Calu3 (cell line): ENCODE data around the gene GRHL1. TPM values are rescaled to one million over a fixed set of nuclear protein-coding genes. Genes with fewer than 3 reads are reported as not detected.

ENCODE experiments used
- BruUV-seq: library from RNA; stranded (reverse); fragments of 400-500 nt; replicated peaks from 2 replicates; lab custom pipeline; 2021; lab: Mats Ljungman, UMichigan
- CTCF ChIA-PET: fragments of 300-600 bp; sonication (Branson Sonifier 250); formaldehyde crosslinking; loops from one replicate; lab custom pipeline; 2022; ENCODE audit warnings: antibody characterized with exemption; lab: Charles Lee
- DNase-seq: peaks from one replicate; pipeline ENCODE4 v3.0.0; 2022
- H3K27ac Mint-ChIP-seq: one replicate; pipeline ENCODE4 v1.8.0; 2022; ENCODE audit warnings: mixed read lengths; ENCODE audit not compliant: unreplicated experiment
- H3K27me3 Mint-ChIP-seq: one replicate; pipeline ENCODE4 v1.8.0; 2022; ENCODE audit warnings: mixed read lengths; ENCODE audit not compliant: unreplicated experiment
- H3K36me3 Mint-ChIP-seq: one replicate; pipeline ENCODE4 v1.8.0; 2022; ENCODE audit warnings: mild to moderate bottlenecking, moderate library complexity, mixed read lengths; ENCODE audit not compliant: insufficient read depth, unreplicated experiment
- H3K4me1 Mint-ChIP-seq: one replicate; pipeline ENCODE4 v1.8.0; 2022; ENCODE audit warnings: mild to moderate bottlenecking, low read depth, mixed read lengths; ENCODE audit not compliant: unreplicated experiment
- H3K4me3 Mint-ChIP-seq: one replicate; pipeline ENCODE4 v1.8.0; 2022; ENCODE audit warnings: mild to moderate bottlenecking, low read depth, moderate library complexity, mixed read lengths; ENCODE audit not compliant: unreplicated experiment
- H3K9me3 Mint-ChIP-seq: one replicate; pipeline ENCODE4 v1.8.0; 2022; ENCODE audit warnings: low read depth, mixed read lengths; ENCODE audit not compliant: unreplicated experiment
- CTCF ChIP-seq: fragments of 200-600 bp; IDR thresholded peaks from one replicate; pipeline ENCODE4 v1.8.0; 2022; ENCODE audit warnings: antibody characterized with exemption; ENCODE audit not compliant: unreplicated experiment
- intact Hi-C: fragments of 100-400 bp; cut with micrococcal nuclease; formaldehyde crosslinking; loops from one replicate; pipeline ENCODE4 v1.10.0; 2022; ENCODE audit not compliant: unreplicated experiment
- total RNA-seq: library from RNA; stranded (reverse); gene quantifications from 2 replicates; pipeline ENCODE4 v1.2.3, GENCODE V29; 2022

Gene GRHL1
- total RNA-seq, 1 experiment from 2014 or later: 11.7 TPM

GRCh38 chr2:9966491-9967022 lies 15.1 kb downstream of the GRHL1 start:
- DNase-seq: no peak
- CTCF ChIA-PET: no interaction called here
- intact Hi-C loops: no loop called here
- H3K27ac Mint-ChIP-seq: no peak overlapping the region
- no peaks in the 10 kb centered on the region for H3K36me3 Mint-ChIP-seq
- peaks cover 8% of the 10 kb centered on the region for H3K4me1 Mint-ChIP-seq
- H3K27me3 Mint-ChIP-seq: no peaks in the 10 kb centered on the region
- BruUV-seq: no TSS peak
- H3K9me3 Mint-ChIP-seq: no peaks in the 10 kb centered on the region
- no peak overlapping the region for H3K4me3 Mint-ChIP-seq
- TF ChIP-seq CTCF: no peak

DNA sequence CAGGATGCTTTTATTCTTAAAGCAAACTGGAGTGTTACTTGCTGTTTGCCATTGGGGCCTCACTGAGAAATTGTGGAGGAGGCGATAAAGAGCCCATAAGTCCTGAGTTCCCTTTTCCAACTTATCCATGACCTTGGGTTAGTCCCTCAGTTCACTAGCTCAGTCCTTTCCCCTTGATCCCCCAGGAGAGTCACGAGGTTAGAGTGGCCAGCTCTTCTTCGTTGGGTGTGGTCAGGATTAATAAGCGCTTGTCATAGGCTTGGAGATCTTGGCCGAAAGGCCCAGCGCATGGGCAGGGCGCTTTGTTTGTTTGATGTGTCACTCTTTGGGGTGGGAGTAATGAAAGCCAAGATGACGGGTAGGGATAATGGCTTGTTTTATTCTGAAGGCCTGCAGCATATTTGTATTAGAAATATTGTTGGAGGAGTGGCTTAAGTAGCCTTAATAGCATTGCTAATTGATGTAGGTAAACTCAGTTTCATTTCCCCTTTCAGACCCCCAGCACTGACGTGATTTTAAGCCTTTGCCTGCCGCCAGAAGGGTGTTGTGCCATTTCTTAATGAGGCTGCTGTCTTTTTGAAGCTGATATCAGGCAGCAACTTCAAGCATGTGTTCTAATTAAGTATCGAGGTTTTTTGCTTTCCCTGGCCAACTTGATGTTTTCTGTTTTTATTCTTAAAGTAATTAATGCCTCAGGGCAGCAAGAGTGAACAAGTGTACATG lies 15.7 kb downstream of the GRHL1 start:
- Mint-ChIP-seq H3K9me3 (no peaks in the 10 kb centered on the region), H3K27me3 (no peaks in the 10 kb centered on the region), H3K4me3 (no peak overlapping the region), H3K36me3 (no peaks in the 10 kb centered on the region), H3K27ac (no peak overlapping the region), H3K4me1 (peaks cover 8% of the 10 kb centered on the region)
- BruUV-seq: no TSS peak
- no peak for DNase-seq
- CTCF ChIA-PET: no interaction called here
- intact Hi-C loops: no loop called here
- TF ChIP-seq CTCF: no peak

DNA sequence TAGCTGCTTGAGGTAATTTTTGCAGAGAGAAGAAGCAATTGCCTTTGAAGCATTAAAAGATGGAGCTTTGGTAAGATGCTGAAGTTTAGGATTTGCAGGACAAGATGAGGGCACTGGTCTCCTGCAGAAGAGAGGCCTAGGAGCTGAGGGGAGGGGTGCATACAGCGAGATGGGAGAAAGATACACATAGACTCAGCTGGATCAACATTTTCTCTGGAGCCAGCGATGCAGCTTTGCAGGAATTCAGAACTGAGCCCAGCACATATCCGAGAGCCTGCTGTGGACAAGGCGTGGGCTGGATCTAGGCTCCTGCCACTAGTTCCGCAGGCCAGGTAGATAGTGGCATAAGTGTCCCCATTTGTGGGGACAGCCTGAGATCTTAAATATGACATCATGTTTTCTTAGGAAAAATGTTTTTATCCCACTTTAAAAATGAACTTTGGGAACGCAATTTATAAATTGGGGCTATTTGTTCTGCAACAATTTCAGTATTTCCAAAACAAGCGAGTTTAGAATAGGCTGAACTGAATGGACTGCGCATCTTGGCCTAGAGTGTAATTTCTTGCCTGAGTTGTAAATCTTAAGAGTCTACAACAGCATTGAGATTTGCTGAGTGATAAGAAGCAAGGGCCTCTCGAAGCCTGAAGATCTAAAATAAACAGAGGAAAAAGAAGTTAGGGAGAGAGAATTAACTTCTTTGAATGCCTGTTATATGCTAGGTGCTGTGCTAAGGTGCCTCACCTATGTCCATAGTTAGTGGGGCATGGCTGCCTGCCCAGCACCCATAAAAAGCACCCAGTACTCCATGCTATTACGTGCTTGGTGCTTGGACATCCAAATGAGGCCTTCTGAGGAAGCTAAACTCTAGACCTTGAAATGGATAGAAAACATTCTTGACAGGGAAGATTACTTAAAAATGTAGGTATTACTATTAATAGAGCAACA lies 17.3 kb downstream of the GRHL1 start:
- TF ChIP-seq CTCF: no peak
- BruUV-seq: no TSS peak
- no peak overlapping the region for H3K4me3 Mint-ChIP-seq
- H3K9me3 Mint-ChIP-seq: no peaks in the 10 kb centered on the region
- no peak for DNase-seq
- no peaks in the 10 kb centered on the region for H3K36me3 Mint-ChIP-seq
- CTCF ChIA-PET: no interaction called here
- no peaks in the 10 kb centered on the region for H3K27me3 Mint-ChIP-seq
- peaks cover 20% of the 10 kb centered on the region for H3K4me1 Mint-ChIP-seq
- H3K27ac Mint-ChIP-seq: no peak overlapping the region
- intact Hi-C loops: no loop called here

DNA sequence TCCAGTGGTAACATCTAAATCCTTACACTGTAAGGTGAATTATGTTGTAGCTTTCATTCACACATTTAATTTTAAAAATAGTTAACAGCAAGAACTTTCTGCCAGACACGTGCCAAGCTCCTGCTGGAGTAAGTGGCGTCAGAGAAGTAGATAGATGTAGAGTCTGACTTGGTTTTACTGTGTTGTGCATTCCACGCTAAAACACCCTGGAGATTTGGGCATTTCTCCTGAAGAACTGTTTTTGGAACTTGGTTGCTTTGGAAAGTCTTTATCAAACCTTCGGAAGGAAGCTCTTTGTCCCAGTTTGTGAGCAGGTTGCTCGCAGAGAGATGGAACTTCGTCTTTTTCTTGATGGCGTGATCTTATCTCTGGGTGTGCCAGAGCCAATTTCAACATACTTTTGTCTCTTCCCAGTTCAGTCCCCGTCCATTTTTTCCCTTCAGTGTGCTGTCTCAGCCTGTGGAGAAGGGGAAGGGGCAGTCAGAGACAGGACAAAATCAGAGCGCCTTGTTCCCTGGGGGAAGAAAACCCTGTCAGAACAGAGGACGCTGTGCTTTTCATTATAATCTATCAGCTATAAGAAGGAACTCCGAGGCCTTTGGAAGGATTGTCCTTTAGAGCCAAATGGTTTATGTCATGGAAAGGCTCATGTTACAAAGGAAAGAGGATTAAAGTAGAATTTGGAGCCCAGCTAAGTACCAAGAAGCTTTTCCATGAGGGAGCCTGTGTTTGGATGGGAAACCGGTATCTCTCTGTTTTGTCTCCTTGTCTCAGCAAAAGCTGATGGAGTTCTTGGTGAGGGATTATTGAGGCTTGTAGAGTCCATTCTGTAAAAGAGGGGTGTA lies 18.9 kb downstream of the GRHL1 start:
- no peak for TF ChIP-seq CTCF
- no peak overlapping the region for H3K27ac Mint-ChIP-seq
- H3K36me3 Mint-ChIP-seq: no peaks in the 10 kb centered on the region
- no peaks in the 10 kb centered on the region for H3K27me3 Mint-ChIP-seq
- H3K4me1 Mint-ChIP-seq: peaks cover 20% of the 10 kb centered on the region
- CTCF ChIA-PET: no interaction called here
- H3K9me3 Mint-ChIP-seq: no peaks in the 10 kb centered on the region
- DNase-seq: no peak
- intact Hi-C loops: no loop called here
- no TSS peak for BruUV-seq
- H3K4me3 Mint-ChIP-seq: no peak overlapping the region
